GM19372 (cell line): Measurements from ENCODE around the gene POU2F3.

ENCODE experiments used
- ATAC-seq: cut with Tn5 transposase; IDR thresholded peaks from one replicate; pipeline ENCODE4 v1.9.1; 2021; ENCODE audit warnings: mild to moderate bottlenecking, low read depth, moderate library complexity; ENCODE audit not compliant: unreplicated experiment

Gene POU2F3

DNA sequence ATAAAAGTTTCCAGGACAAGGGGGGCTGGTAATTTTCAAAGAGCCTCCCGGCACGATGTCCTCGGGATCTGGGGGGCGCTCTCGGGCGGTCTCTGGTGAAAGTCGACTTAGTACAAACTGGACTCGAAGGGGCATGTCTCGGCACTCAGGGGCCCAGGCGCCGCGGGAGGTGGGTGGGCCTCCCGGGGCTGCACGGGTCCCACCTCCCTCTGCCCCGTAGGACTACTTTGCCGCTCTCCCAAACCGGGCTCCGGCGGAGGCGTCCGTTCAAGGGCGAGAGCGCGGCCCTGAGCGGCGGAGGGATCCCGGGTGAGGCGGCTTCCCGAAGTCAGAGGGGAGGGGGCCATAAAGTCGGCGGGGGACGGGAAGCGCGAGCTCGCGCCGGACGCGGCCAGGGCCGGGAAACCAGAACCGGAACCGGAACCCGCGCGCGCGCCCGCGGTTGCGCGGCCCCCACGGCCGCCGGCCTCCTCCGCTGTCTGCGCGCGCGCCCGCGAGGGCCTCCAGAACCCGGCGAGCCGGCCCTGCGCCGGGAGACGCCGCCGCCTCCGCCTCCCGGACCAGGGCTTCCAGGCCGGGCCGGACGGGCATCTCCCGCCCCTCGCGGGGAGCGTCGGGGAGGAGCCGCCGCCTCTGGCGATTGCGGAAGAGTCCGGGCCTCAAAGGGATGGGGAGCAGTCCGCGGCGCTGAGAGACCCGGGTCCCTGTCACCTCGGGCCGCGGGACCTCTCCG lies 96.1 kb downstream of the POU2F3 start, which contains the start of gene ARHGEF12:
TSS of gene ARHGEF12 (plus strand) at position 506 of the 733 bp plus-strand sequence. CDS start 831 bp downstream, outside the sequence.
- ATAC-seq: peak; percentile 64

DNA sequence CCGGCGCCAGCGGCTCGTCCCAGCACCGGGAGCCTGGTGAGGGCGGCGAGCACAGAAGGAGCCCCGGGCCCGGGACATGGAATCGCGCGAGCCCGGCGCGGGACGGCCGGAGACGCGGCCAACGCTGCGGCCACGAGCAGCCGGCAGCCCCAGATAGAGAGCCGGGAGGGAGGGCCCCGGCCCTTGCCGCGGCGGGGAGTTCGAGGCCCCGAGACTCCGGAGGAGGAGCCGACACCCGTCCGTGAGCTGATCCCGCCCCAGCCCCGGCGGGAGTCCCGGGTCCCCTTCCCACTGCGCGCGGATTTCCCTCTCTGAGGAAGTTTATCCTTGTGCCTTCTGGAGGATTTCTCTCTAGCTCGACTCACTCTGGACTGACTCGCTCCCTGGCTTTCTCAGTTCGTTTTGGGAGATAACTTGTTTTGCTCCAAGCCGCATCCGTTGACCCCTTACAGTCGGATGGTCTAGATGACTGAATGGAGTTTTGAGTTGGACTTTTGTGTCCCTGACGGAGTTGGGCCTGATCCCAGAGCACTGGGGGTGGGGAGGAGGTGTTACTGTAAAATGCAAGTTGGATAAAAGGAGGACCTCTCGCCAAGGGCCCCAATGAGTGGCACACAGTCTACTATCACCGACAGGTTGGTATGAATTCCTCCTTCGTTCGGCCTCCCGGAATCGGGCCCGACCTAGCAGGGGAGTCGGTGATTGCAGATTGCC lies 96.9 kb downstream of the POU2F3 start:
- ATAC-seq: peak; percentile 43

GRCh38 chr11:120337355-120338106 lies 97.6 kb downstream of the POU2F3 start:
- ATAC-seq: no peak

DNA sequence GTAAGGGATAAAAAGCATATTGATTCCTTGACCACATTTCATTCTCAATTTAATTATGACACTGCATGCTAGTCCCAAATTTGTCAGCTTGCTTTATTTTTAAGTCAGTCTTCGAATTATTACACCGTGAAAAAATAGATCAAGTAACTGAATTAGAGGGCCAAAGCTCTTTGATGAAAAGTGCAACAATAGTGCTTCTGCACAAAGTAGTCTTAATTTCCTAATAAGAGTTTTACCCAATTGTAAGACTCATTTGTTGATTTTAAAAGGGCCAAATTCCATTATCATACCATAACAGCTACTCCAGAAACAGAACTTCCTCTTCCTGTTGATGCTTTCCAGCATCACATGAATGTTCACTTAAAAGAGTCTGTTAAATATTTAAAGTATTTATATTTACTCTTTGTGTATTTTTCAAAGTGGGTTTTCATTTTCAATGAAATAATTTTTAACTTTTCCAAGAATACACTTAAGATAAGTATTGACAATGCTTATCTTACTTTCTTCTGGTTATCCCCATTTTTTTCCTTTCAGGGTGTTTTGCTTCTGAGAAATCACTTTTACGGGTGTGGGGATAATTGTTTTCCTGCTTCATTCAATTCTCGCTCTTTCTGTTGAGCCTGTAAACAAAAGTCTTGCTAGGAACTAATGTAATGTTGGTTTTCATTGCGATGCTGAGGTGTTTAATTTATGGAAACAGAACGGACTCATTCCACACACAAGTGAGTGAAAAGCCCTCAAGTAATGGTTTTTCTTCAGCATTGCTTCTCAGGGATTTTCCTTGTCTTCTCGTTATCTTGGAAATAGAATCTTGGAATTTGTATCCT lies 98.4 kb downstream of the POU2F3 start:
- ATAC-seq: no peak

DNA sequence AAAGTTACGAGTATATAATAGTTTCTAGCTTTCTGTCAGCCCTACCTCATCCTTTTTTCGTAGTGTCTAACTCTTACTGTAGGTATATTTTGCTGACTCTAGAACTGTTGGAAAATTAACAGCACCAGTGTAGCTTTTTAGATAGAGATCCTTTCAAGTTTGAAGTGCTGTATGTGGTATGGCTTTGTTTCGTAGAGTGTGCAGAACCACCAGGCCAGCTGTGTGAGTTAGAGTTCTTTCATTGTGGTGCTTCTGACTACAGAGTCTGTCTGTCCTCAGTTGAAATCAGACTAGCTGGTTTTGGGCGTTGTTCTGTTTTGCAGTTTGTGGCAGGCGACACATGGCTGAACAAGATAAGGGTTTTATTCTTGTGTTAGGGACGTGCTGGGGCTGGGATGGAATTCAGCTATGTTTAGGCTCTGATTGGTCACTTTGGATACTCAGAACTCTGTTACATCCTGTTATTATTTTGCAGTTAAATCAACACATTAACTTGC lies 99.5 kb downstream of the POU2F3 start:
- ATAC-seq: no peak

- ATAC-seq: no peak
These were observed 100.6 kb downstream of the POU2F3 start for GRCh38 chr11:120340529-120340928.

DNA sequence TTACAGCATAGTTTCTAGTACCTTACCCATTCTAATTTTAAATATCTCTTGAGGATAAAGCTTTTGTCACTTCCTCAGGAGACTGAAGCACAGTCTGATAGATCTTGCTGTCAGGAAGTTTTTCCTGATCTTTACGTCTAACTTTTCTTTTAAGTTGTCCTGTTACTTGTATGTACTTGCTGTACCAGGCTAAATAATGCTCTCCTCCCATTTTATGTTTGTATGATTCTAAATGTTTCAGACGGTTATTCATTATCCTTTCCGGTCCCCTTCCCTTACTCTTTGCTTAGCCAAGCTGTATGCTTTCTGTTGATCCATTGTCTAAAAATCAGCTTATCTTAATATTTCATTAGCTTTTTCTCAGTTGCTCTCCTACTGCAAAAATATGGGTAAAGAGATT lies 102.3 kb downstream of the POU2F3 start:
- ATAC-seq: no peak

- ATAC-seq: no peak
These were observed 102.7 kb downstream of the POU2F3 start for GRCh38 chr11:120342678-120343077.

- no peak for ATAC-seq
These were observed 103.5 kb downstream of the POU2F3 start for GRCh38 chr11:120343429-120343828.

- ATAC-seq: peak; percentile 76
These were observed 104.5 kb downstream of the POU2F3 start for GRCh38 chr11:120344302-120345004.

DNA sequence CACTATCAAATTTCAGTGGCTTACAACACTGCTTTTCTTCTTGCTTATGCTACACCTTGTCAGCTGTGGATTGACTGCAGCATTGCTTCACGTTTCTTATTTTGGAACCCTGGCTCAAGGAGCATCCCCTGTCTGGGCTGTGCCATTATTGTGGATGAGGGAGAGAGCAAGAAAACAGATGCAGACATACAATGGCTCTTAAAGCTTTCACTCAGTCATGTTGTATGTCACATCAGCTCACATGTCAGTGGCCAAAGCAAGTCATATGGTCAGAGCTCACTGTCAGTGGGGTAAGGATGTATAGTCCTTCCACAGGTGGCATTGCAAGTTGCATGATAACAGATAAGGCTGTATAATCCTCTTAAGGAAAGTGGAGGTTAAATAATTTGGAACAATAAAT lies 106.3 kb downstream of the POU2F3 start:
- ATAC-seq: no peak

DNA sequence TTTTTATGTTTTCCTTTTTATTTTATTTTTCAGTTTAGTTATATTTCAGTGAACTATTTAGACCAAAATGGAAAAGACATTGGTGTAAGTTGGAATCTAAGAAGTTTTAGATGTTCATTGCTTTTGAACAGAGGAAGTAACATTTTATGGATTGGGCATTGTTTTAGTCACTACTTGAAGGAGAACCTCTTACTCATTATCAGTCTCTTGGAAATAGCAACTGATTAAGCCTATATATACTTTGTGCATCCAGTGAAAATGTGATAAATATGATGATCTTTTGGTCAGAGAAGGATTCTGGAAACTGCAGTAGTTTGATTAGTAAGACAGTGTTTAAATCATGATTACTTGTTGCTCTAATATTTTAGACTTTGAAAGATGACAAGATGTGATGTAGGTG lies 110.7 kb downstream of the POU2F3 start:
- no peak for ATAC-seq

DNA sequence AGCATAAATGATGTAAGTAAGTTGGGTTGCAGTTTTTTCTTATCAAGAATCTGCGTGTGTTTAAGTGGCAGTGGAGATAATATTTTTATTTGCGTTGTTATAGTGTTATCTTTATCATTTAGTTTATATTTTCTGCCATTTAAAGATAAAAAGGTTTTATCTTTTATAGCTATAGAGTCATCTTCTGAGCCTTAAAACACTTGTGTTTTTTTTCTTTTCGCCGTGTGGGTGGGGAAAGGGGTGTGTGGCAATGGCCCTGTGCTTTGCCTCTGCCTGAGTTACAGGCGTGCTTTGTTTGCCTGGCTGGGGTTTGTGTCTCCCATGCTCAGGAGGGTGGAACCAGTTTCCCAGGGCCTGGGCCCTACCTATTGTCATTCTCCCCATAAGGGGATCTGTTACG lies 112.5 kb downstream of the POU2F3 start:
- no peak for ATAC-seq

DNA sequence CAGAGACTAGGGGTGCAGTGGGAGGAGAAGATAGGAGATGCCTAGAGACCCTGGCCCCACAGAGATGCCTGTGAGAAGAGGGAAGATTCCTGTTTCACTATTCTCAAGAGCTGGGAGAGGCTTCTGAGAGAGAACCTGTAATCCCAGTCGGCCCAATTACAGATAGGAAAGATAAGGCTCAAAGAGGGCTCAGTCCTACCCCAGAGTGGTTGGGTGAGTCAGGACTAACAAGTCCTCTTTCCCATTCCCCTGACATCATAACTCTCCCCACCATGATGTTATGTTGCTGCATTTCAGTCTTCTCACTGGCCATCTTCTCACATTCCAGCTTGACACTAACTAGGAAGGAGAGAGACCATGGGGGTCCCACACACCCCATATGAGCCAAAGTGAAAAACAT lies 114.1 kb downstream of the POU2F3 start:
- ATAC-seq: no peak

- no peak for ATAC-seq
These were observed 114.8 kb downstream of the POU2F3 start for GRCh38 chr11:120354779-120355178.

DNA sequence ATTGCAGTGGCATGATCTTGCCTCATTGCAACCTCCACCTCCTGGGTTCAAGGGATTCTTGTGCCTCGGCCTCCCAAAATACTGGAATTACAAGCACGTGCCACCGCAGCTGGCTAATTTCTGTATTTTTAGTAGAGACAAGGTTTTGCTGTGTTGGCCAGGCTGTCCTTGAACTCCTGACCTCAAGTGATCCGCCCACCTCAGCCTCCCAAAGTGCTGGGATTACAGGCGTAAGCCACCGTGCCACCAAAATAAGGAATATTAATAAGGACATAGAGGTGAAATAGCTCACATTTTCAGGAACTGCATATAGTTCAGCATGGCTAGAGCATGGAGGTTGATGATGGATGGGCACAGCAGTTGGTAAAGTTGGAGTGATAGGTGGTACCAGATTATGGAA lies 117.7 kb downstream of the POU2F3 start:
- no peak for ATAC-seq

- ATAC-seq: no peak
These were observed 118.8 kb downstream of the POU2F3 start for GRCh38 chr11:120358729-120359128.

GRCh38 chr11:120363436-120363835 lies 123.5 kb downstream of the POU2F3 start:
- ATAC-seq: no peak

GRCh38 chr11:120365512-120365911 lies 125.6 kb downstream of the POU2F3 start:
- no peak for ATAC-seq
